ENCODE results near the gene SDHB.

DNA sequence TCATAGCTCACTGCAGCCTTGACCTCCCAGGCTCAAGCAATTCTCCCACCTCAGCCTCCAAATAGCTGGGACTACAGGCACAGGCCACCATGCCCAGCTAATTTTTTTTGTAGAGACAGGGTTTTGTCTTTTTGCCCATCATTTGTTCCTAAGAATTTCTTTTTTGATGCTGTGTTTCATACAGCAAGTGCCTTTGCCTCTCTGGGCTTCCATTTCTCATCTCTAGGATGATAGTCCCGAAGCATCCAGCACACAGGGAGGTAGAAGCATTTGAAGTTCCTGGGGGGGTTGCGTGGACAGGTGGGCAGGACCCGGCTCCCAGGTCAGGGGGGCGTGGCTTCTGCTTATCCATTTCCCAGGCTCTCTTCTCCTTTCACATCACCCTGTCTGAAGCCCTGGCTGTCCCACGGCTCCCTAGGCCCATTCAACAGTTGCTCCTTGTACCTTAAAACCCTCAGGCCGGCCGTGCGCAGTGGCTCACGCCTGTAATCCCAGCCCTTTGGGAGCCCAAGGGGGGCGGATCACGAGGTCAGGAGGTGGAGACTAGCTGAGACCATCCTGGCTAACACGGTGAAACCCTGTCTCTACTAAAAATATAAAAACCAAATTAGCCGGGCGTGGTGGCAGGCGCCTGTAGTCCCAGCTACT, 45.5 kb downstream of the SDHB start:
- no peak for TF ChIP-seq EZH2 (IDR thresholded peaks at IDR 0.05; ENCODE audit: low read length)
- TF ChIP-seq, protein P1, sequence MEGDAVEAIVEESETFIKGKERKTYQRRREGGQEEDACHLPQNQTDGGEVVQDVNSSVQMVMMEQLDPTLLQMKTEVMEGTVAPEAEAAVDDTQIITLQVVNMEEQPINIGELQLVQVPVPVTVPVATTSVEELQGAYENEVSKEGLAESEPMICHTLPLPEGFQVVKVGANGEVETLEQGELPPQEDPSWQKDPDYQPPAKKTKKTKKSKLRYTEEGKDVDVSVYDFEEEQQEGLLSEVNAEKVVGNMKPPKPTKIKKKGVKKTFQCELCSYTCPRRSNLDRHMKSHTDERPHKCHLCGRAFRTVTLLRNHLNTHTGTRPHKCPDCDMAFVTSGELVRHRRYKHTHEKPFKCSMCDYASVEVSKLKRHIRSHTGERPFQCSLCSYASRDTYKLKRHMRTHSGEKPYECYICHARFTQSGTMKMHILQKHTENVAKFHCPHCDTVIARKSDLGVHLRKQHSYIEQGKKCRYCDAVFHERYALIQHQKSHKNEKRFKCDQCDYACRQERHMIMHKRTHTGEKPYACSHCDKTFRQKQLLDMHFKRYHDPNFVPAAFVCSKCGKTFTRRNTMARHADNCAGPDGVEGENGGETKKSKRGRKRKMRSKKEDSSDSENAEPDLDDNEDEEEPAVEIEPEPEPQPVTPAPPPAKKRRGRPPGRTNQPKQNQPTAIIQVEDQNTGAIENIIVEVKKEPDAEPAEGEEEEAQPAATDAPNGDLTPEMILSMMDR (optimal IDR thresholded peaks at IDR 0.05 in 1 of 3, IDR thresholded peaks at IDR 0.05 in 1 of 3, conservative IDR thresholded peaks at IDR 0.05 in 1 of 3; ENCODE audit: extremely low read depth in 1 of 3, insufficient read depth in 2 of 3, low read length in 3 of 3): no peak

Measured in keratinocyte (primary cell).